Coronary artery (tissue), 2 donors: Measurements from ENCODE around the gene KANSL2.
"Not testable (repeated sequence)": the region's sequence is repeated elsewhere in the genome, so short reads cannot be mapped to it uniquely, and the experiment has no call there.

Source experiments
- DNase-seq: peaks from one replicate; pipeline ENCODE4 v3.0.0-alpha.2; 2017; ENCODE audit warnings: low spot score
- H3K27ac ChIP-seq, 2 donors: fragments of 200-600 bp; sonication (generic); one replicate each; pipeline ENCODE4 v1.5.1; 2016 to 2019
- H3K4me3 ChIP-seq: fragments of 200-600 bp; sonication (generic); 2 replicates; pipeline ENCODE4 v1.5.1; 2016; ENCODE audit warnings: mild to moderate bottlenecking, moderate library complexity
- TF ChIP-seq, protein P1 (sequence below): fragments of 200-600 bp; sonication (generic); IDR thresholded peaks from one replicate; pipeline ENCODE4 v1.5.1; 2019; ENCODE audit warnings: antibody characterized with exemption

Gene KANSL2, protein sequence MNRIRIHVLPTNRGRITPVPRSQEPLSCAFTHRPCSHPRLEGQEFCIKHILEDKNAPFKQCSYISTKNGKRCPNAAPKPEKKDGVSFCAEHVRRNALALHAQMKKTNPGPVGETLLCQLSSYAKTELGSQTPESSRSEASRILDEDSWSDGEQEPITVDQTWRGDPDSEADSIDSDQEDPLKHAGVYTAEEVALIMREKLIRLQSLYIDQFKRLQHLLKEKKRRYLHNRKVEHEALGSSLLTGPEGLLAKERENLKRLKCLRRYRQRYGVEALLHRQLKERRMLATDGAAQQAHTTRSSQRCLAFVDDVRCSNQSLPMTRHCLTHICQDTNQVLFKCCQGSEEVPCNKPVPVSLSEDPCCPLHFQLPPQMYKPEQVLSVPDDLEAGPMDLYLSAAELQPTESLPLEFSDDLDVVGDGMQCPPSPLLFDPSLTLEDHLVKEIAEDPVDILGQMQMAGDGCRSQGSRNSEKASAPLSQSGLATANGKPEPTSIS

DNA sequence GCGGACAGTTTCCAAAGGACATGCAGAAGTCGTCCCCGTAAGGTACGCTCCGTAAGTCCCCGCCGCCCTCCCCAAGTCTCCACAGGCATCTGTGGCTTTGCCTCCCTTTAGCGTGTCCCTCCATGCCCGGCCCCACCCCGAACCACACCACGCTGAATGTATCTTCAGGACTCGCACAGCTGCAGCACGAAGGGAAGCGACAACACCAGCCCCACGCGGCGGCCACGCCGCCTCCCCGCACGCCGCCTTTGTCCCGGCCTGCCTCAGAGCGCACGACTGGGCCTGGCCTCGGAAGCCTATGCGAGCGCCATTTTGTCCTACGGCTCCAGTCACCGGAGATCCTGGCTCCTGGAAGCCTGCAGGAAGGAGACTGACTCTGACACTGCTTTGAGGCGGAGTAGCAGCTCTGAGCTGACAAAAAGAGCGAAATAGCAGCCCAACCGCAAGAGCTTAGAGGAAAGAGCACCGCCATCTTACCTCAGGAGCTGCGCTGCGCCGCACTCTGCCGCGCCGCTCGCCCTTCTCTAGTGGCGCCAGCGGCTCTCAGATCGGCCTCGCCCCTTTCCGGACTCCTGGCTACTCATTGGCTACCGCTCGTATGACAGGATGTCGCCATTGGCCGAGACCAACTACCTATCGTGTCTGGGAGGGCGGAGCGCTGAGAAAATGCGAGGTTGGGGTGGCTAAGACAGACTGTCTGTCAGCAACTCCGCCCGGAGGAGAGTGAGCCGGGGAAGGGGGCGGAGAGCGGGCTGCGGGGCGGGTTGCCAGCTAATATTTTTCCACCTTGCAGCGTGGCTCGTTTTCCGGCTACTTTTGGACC, at the start of gene KANSL2:
TSS of gene KANSL2 (minus strand) at position 529 of the 823 bp plus-strand sequence. CDS start 606 bp downstream, outside the sequence.
- TF ChIP-seq, protein P1, sequence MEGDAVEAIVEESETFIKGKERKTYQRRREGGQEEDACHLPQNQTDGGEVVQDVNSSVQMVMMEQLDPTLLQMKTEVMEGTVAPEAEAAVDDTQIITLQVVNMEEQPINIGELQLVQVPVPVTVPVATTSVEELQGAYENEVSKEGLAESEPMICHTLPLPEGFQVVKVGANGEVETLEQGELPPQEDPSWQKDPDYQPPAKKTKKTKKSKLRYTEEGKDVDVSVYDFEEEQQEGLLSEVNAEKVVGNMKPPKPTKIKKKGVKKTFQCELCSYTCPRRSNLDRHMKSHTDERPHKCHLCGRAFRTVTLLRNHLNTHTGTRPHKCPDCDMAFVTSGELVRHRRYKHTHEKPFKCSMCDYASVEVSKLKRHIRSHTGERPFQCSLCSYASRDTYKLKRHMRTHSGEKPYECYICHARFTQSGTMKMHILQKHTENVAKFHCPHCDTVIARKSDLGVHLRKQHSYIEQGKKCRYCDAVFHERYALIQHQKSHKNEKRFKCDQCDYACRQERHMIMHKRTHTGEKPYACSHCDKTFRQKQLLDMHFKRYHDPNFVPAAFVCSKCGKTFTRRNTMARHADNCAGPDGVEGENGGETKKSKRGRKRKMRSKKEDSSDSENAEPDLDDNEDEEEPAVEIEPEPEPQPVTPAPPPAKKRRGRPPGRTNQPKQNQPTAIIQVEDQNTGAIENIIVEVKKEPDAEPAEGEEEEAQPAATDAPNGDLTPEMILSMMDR = no peak
- H3K27ac ChIP-seq = peak within 1 kb of the TSS; percentile 79 to 91
- DNase-seq = peak; percentile 99

DNA sequence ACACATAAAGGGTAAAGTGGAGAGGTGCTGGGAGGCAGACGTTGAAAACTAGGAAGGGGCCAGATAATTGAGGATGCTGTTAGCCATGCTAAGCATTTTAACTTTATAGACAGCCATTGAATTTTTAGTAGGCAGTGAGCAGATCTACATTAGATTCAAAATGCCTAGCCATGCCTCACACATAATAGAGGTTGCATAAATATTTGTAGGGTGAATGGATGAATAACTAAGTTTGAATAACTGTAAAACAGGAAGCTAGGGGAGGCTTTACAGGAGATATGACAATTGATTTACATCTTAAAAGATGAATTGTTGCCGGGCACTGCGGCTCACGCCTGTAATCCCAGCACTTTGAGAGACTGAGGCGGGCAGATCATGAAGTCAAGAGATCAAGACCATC, 46.8 kb upstream of the KANSL2 start:
- Histone ChIP-seq H3K27ac (no peak overlapping the region), H3K4me3 (no peak overlapping the region)
- TF ChIP-seq, protein P1 = no peak
- DNase-seq = no peak

More for the DNA sequence above, at the start of gene KANSL2:
- peak within 1 kb of the TSS; percentile 88 for H3K4me3 ChIP-seq

DNA sequence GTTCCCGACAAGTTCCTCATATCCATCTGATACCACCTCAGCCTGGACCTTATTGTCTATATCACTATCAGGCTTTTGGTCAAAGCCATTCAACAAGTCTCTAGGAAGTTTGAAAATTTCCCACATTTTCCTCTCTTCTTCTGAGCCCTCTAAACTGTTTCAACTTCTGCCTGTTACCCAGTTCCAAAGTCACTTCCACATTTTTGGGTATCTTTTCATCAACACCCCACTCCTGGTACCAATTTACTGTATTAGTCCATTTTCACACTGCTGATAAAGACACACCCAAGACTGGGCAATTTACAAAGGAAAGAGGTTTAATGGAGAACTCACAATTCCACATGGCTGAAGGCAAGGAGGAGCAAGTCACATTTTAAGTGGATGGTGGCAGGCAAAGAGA, 38.7 kb upstream of the KANSL2 start:
- not testable (repeated sequence) for DNase-seq, H3K27ac ChIP-seq, H3K4me3 ChIP-seq

DNA sequence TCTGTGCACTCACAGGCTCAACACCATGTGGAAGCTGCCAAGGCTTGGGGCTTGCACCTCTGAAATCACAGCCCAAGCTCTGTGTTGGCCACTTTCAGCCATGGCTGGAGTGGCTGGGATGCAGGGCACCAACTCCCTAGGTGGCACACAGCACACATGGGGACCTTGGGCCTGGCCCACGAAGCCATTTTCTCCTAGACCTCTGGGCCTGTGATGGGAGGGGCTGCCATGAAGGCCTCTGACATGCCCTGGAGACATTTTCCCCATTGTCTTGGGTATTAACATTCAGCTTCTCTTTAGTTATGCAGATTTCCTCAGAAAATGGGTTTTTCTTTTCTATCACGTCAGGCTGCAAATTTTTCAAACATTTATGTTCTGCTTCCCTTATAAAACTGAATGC, 38.1 kb upstream of the KANSL2 start:
- H3K27ac ChIP-seq, DNase-seq, H3K4me3 ChIP-seq: not testable (repeated sequence)

DNA sequence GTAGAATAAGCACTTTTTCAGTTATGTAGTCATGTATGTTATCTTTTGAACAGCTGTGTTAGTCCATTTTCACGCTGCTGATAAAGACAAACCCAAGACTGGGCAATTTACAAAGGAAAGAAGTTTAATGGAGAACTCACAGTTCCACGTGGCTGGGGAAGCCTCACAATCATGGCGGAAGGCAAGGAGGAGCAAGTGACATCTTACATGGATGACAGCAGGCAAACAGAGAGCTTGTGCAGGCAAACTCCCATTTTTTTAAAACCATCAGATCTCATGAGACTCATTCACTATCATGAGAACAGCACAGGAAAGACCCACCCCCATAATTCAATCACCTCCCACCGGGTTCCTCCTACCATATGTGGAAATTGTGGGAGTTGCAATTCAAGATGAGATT, 37.0 kb upstream of the KANSL2 start:
- not testable (repeated sequence) for H3K4me3 ChIP-seq, DNase-seq, H3K27ac ChIP-seq

DNA sequence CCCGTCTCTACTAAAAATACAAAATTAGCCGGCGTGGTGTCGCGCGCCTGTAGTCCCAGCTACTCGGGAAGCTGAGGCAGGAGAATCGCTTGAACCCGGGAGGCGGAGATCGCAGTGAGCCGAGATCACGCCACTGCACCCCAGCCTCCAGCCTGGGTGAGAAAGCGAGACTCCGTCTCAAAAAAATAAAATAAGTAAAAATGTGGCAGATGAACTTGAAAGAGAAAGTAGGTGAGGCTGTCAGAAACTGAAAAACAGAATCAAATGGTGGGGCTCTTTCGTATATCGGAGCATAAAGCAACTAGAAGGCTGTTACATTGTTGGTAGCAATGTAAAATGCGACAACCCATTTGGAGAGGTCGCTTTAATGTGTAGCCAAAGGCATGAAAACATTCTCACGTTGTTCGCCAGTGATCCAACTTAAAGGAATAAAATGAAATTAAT, 35.2 kb upstream of the KANSL2 start:
- peak overlapping the region; percentile 87 for H3K4me3 ChIP-seq
- peak overlapping the region; percentile 97 for H3K27ac ChIP-seq
- DNase-seq = no peak
- TF ChIP-seq, protein P1 = no peak

DNA sequence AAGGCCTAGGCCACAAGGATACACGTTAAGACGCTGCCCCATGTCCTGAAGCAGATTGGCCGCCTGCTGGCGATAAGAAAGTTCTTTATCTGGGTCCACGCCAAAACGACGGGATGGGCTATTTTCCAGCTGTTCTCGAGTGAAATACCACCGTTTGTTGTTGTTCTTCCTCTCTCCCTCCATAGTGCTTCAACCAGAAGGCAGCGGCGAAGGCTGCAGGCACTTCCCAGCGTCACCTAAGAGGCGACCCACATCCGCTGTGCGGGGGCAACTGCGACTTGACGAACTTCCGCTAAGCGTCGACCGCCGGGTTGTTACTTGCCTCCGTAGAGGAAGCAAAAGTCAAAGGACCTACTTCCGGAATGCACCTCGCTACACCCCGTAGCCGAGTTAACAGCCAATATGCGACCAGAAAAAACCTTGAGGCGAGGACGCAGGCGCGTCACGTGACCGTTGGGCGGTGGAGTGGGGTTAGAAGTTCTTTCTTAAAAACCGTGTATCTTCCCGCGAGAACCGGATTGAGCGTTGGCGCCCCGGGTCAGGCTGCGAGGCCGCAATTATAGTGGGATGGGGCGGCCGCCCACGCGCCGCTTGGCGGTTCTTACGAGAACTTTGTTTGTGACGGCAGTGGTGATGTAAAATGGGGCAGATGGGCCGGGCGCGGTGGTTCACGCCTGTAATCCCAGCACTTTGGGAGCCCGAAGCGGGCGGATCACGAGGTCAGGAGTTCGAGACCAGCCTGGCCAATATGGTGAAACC, 34.6 kb upstream of the KANSL2 start, which contains the start of gene CCNT1:
TSS of gene CCNT1 (minus strand) at position 215 of the 759 bp plus-strand sequence. CDS start at position 183, 32 bp downstream.
- TF ChIP-seq, protein P1 = no peak
- Histone ChIP-seq H3K27ac (peak within 1 kb of the TSS; percentile 97), H3K4me3 (peak within 1 kb of the TSS; percentile 87)
- DNase-seq = peak; percentile 100

DNA sequence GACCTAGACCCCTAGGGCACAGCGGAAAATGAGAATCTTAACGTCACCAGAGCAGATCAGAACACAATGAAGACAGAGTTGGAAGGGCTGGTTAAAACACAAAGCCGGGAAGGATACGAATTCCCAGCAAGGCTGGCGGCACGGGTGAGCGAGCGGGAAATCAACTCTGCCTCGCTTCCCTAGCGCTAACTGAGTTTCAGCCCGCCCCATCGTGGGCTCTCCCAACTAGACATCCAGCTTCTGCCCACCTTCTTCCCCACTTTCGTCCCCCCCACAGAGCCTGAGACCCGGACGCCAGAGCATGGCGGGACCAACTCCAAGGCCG, 34.1 kb upstream of the KANSL2 start:
- H3K4me3 ChIP-seq = peak overlapping the region; percentile 87
- TF ChIP-seq, protein P1 = no peak
- peak overlapping the region; percentile 97 for H3K27ac ChIP-seq
- no peak for DNase-seq
